H7 (cell line): ENCODE data around the gene KIAA0825. TPM values are rescaled to one million over a fixed set of nuclear protein-coding genes. Genes with fewer than 3 reads are reported as not detected.

Experiments
- DNase-seq: peaks from one replicate; pipeline ENCODE4 v3.0.0; 2012
- H3K27me3 ChIP-seq: 2 replicates; pipeline ENCODE4 v1.6.0; 2011; ENCODE audit warnings: mild to moderate bottlenecking, low read length; ENCODE audit not compliant: control insufficient read depth, insufficient read depth
- H3K36me3 ChIP-seq: replicated peaks from 2 replicates; pipeline ENCODE4 v1.5.1; 2011; ENCODE audit warnings: low read length; ENCODE audit not compliant: control insufficient read depth, insufficient read depth
- H3K4me3 ChIP-seq: 2 replicates; pipeline ENCODE4 v1.5.1; 2011; ENCODE audit warnings: low read depth, mild to moderate bottlenecking, control low read depth, low read length, moderate library complexity; ENCODE audit not compliant: insufficient read depth
- total RNA-seq: library from RNA; depleted of rRNA; stranded (reverse); fragments of >200 nt; shearing (Covaris generic); gene quantifications from 2 replicates; pipeline ENCODE4 v1.2.3, GENCODE V29; 2014

The KIAA0825 gene
- total RNA-seq, 1 experiment from 2014 or later, result 1.5 TPM

DNA sequence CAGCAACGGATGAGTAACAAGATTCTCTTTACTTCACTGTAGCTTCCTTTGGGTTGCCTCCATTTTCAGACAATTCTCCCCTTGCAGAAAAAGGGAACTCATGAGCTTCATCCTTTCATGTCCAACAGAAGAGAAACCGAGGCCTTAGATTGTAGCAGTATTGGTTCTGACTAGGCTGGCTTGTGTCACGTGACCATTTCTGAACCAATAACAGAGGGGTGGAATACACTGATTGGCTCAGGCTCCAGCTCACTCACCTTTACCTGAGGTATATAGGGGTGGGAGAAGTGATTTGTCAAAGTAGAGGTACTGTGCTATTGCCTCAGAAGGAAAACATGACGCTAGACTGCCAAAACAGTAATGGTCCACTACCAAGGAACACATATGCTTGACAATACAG, 343.7 kb downstream of the KIAA0825 start:
- H3K36me3 ChIP-seq, result peaks cover 4% of the 10 kb centered on the region
- H3K4me3 ChIP-seq, result no peak overlapping the region
- DNase-seq, result no peak
- no peaks in the 10 kb centered on the region for H3K27me3 ChIP-seq

DNA sequence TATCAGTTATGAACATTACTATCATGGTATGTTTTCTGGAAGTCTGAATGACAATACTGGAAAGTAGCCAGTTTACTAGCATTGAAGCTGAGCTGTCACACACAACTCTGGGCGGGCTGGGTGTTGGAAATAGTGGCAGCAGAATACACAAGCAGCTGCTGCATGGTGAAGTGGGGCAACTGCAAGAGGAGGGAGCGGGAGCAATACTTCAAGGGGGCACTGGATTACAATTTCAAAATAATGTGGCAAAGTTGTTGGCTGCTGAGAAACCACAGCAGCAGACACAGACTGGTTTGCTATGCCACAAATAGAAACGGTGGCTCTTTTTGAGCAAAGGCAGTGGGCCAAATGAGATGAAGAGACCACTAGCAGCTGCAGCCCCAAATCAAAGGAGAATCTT, 350.2 kb downstream of the KIAA0825 start:
- Histone ChIP-seq H3K27me3 (no peaks in the 10 kb centered on the region), H3K36me3 (peaks cover 3% of the 10 kb centered on the region), H3K4me3 (no peak overlapping the region)
- no peak for DNase-seq

DNA sequence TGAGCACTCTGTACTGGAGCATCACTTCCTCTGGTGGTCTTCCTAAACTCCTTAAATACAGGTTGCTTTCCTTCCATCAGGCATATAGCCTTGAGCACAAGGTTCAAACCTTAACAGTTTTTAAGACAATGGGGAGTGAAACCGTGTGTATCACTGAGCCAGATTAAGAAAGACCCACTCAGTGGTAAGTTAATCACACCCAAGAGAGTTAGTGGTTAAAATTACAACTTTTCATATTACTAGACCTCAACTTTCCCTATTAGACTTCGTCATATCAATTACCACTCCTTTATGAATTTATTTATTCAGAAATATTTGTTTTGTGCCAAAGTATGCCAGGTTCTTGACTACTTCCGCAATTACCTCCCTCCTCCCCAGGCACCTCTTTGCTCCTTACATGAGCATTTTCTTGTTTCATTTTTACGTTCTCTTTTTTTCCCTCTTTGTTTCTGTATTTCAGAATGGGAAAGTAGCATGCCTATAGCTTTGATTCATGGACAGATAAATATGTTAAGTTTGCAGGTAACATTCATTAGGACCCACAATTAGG, 351.0 kb downstream of the KIAA0825 start:
- no peaks in the 10 kb centered on the region for H3K27me3 ChIP-seq

DNA sequence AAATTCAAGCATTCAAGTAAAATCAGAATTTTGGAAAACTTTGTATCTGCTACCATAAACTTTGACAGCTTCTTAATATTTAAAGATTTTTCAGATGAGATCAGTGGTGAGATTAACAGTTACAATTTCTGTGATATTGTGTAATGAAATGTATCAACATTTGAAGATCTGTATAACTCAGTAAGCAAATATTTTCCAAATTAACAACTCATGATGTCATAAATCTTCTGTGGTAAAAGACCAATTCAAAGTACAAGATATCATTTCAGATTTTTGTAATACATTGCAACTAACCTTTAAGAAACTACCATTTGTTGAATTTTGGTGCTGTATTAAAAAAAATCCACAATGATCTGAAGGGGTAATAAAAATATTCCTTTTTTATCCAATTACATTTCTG, 352.2 kb downstream of the KIAA0825 start:
- Histone ChIP-seq H3K27me3 (no peaks in the 10 kb centered on the region), H3K36me3 (no peaks in the 10 kb centered on the region), H3K4me3 (no peak overlapping the region)
- DNase-seq, result no peak

More for the DNA sequence above, 351.0 kb downstream of the KIAA0825 start:
- no peak overlapping the region for H3K4me3 ChIP-seq
- DNase-seq, result no peak
- no peaks in the 10 kb centered on the region for H3K36me3 ChIP-seq

DNA sequence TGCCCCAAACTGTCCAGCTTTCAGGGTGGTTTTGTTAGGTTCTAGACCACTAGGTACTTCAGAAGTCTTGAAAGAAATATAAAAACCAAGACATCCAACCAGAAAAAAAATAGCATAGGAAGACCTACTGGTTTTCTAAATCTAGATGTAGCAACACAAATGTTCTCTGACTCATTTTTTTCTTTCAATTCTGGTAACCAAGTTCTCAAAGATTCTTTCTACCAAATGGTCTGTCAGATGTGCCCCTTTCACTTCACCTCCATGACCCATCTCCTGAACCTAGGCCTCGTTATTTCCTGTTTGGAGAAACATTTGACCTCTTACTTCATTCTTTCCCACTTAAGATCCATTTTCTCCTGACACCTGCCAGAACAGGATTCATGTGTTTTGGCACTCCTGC, 355.3 kb downstream of the KIAA0825 start:
- no peaks in the 10 kb centered on the region for H3K27me3 ChIP-seq
- DNase-seq, result no peak
- H3K36me3 ChIP-seq, result no peaks in the 10 kb centered on the region
- no peak overlapping the region for H3K4me3 ChIP-seq

DNA sequence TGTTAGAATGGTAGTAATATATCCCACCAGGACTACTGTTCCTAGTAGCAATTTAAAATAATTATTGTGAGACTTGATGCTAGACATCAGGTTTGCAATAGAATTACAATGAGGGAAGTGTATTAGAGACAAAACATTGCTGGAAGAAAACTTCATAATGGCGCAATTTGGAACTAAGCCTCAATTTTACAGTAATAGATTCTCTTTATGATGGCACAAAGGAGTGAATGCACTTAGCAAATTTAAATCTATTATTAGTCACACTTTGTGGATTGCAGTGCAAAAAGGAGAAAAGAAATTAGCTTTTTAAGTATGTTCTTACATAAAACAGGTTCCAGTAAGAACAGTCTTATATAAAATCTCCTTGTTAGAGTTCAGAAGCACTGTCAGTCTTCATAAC, 358.3 kb downstream of the KIAA0825 start:
- Histone ChIP-seq H3K4me3 (no peak overlapping the region), H3K36me3 (no peaks in the 10 kb centered on the region; the same call in none of the 2 replicates), H3K27me3 (no peaks in the 10 kb centered on the region)
- no peak for DNase-seq

DNA sequence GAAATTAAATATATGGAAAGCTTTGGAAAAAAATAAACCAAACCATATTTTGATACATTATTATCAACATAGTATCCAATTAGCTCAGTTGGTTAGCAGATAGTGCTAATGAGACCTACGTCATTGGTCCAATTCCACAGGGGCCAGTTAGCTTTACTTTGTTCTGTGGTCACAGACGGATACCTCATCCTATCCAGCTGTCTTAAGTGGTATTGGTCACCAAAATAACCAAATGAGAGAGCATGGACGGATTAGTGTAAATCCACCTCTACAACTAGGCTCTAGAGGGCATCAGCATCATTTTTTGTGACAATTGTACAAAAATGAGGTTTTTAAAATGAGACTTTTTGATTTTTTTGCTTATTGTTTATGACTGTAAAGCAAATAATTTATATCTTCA, 364.2 kb downstream of the KIAA0825 start:
- no peaks in the 10 kb centered on the region for H3K27me3 ChIP-seq
- no peak for DNase-seq
- H3K36me3 ChIP-seq, result no peaks in the 10 kb centered on the region; the same call in none of the 2 replicates
- no peak overlapping the region for H3K4me3 ChIP-seq

DNA sequence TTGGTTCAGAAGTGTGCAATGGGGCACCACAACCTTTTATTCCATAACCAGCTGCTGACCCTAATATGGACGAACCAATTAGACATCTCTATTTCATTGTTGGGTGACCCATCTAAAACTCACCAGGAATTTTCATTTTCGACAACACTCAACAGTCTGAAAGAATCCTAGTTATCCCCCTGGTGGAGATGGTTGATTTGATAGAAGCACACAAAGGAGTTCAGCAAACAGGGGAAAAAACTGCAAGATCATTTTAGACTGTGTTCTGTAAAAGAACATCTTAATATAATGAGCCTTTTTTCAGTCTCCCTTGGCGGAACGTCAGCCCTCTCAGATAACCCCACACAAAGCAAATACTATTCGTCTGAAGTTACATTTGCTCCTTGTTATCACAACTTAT, 367.4 kb downstream of the KIAA0825 start:
- no peak for DNase-seq
- Histone ChIP-seq H3K27me3 (no peaks in the 10 kb centered on the region), H3K4me3 (no peak overlapping the region), H3K36me3 (peaks cover 4% of the 10 kb centered on the region)

DNA sequence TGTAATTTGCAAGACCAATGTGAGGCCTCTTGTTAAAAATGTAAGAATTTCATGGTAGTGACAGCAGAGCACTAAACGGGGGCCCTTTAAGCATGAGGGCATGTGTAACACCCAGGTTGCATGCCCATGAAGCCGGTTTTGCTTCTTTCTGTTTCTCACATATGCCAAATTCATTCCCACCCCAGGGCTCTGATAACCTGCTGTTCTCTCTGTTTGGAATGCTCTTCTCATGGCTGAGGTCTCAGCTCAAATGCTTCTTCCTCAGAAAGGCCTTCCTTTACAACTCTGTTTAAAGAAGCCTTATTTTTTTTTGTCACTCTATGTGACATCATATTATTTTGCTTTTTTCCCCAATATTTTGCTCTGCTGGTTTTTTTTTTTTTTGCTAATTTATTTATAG, 369.0 kb downstream of the KIAA0825 start:
- Histone ChIP-seq H3K27me3 (no peaks in the 10 kb centered on the region), H3K4me3 (no peak overlapping the region), H3K36me3 (peaks cover 4% of the 10 kb centered on the region)
- no peak for DNase-seq

DNA sequence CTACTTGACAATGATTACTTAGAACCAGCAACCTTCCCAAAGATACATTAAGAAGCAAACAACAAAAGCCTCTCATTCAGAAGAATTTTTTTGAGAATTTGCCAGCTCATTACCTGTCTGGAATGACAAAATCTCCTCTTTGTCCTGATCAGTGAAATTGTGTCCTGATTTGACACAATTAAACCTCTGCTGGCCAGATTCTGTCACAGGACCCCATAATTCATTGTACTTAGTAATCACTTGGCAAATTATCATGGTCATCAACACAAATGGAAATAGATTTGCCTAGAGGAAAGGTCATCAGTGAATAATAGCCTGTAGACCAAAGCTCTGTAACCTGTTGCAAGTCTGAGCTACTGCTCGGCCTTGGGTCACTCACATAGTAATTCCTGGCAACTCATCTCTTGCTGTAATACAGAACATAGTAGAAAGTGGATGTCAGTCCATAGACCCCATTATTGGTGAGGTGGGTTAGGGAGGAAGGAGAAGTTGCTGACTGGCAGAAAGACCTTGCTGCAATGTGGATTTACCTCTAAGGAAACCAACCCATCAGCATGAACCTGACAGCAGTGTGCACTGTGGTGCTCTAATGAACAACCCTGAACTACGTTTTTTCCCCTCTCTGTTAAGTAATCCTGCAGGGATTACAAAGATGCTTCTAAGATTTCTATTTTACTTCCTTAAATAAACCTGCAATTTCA, 370.1 kb downstream of the KIAA0825 start:
- Histone ChIP-seq H3K4me3 (no peak overlapping the region), H3K36me3 (peaks cover 4% of the 10 kb centered on the region), H3K27me3 (no peaks in the 10 kb centered on the region)
- no peak for DNase-seq

DNA sequence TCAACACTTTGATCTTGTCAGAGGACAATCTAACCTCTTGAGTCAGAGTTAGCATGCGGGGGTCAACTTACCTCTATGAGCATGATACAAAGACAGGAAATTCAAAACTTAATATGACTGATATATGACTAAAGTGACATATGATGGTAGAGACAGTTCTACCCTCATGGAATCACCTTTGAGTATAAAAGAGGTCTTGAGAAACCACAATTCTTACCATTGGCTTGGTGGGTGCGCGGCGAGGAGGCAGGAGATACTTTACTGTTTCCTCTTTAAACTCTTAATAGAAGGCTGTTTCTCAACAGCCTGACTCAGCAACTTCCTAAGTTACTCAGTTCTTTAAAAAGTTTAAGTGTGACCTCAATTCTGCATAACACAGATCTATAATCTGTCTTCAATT, 372.8 kb downstream of the KIAA0825 start:
- H3K36me3 ChIP-seq, result peaks cover 4% of the 10 kb centered on the region
- DNase-seq, result no peak
- H3K4me3 ChIP-seq, result no peak overlapping the region
- no peaks in the 10 kb centered on the region for H3K27me3 ChIP-seq

DNA sequence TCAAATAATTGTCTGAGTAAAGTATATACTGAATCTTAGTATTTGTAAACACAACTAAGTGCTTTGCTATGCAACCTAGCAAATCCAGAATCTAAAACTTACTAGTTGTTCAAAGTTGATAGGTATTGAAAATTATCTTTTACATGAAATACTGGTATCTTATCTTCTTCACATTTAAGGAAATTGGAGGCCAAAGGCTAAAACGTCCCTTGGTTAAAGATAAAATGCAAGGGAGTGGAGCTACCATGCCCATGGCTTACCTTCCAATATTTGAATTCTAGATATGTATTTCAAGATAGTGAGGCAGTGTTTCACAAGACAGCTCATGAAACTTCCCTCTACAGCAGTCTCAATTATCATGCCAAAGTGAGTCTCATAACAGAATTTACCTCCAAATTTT, 373.5 kb downstream of the KIAA0825 start:
- Histone ChIP-seq H3K27me3 (no peaks in the 10 kb centered on the region), H3K4me3 (no peak overlapping the region), H3K36me3 (peaks cover 4% of the 10 kb centered on the region)
- no peak for DNase-seq

DNA sequence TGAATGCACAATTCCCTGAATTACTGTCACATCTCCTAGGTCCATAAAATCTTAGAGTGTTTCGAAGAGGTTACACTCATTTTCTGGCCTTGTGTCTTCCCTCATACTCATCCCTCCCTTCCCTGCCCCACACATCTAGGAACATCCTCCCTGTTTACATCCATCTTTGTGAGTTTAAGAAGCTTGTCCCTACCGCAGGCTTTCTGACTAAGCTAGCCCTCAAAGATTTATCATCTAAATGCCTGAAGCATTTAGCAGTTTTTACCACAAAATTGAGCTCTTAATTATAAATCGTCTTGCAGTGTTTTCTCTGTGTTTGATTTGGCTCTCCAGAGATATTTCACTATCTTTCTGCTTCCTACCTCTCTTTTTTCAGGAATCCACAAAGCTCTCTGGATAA, 374.8 kb downstream of the KIAA0825 start:
- no peak overlapping the region for H3K4me3 ChIP-seq
- peaks cover 4% of the 10 kb centered on the region for H3K36me3 ChIP-seq
- DNase-seq, result no peak
- H3K27me3 ChIP-seq, result no peaks in the 10 kb centered on the region

DNA sequence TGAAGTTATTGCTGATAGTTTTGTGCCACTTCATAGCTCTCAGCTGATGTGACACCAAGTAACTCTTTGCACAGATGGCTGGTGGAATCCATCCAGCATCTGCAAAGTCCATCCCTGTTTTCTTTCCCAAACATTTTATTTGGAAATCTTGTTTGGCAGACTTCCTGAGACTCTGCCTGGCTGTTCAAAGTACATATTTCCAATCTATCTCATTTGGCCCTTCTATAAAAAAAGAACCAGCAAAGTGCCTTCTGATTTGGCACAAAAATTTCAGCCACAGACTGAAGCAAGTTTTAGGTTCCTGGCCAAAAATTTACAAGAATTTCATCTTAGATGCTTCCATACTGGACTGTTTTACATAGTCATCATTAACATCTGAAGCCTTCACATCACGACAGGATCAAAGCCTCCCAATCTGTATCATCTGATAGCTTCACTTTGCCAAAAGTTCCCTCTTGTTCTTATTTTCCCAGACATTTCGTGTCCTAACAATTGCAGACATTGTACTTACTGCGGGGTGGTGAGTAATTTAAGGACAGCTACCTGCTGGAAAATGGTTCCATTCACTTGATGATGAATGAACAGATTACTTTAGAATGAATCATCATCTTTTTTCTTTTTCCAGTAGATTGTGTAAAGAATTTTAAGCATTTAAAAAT, 377.3 kb downstream of the KIAA0825 start:
- peaks cover 1% of the 10 kb centered on the region; the same call in 1 of the 2 replicates for H3K36me3 ChIP-seq
- H3K4me3 ChIP-seq, result no peak overlapping the region
- no peak for DNase-seq
- H3K27me3 ChIP-seq, result no peaks in the 10 kb centered on the region

DNA sequence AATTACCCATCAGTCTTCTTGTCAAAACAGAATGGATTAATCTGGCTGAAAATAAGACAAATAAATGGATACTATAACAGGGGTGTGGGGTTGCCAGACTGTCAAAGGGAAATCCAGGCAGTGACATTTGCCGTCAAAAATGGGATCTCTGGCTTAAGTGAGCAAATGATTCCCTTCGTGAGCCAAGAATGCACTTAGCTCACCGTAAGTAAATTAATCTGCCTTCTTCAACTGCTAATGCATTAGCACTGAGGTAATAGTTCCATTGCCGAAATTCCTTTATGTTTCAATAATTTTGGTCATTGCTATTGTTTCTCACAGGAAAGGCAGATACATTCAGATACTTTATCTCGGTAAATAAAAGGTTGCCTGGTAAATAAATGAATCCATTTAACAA, 377.8 kb downstream of the KIAA0825 start:
- Histone ChIP-seq H3K36me3 (peaks cover 5% of the 10 kb centered on the region), H3K4me3 (no peak overlapping the region), H3K27me3 (no peaks in the 10 kb centered on the region)
- DNase-seq, result no peak
